C4-2B (cell line): Measurements from ENCODE around the gene SNED1.
"Not testable (repeated sequence)": the region's sequence is repeated elsewhere in the genome, so short reads cannot be mapped to it uniquely, and the experiment has no call there.

Experiments
- H3K27ac ChIP-seq: fragments of 450-650 bp; 2 replicates; pipeline ENCODE4 v1.5.1; 2017
- ZFX ChIP-seq: fragments of 450-650 bp; IDR thresholded peaks from 2 replicates; pipeline ENCODE4 v1.6.1; 2017
- TF ChIP-seq, protein P1 (sequence below): fragments of 450-650 bp; conservative IDR thresholded peaks from 2 replicates; pipeline ENCODE4 v1.5.1; 2017; ENCODE audit warnings: mild to moderate bottlenecking

The SNED1 gene

DNA sequence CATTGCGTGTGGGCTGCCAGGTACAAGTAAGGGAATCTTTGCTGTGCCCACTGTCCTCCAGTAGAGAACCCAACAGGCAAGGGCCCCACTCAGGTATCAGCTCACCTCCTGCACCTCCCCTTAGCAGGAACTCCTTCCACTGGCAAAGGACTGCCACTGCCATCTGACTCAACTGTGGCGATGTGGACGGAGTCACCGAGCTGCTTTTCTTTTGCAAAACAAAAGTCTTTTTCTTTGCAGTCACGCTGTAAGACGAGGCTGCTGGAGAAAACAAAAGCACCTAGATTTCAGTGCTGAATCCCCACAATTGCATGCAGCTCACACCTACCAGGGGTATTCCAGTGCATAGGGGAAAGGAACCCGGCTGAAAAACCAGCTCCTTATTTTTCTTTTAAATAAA, 95.8 kb downstream of the SNED1 start:
- peak overlapping the region; percentile 97 for H3K27ac ChIP-seq
- TF ChIP-seq, protein P1, sequence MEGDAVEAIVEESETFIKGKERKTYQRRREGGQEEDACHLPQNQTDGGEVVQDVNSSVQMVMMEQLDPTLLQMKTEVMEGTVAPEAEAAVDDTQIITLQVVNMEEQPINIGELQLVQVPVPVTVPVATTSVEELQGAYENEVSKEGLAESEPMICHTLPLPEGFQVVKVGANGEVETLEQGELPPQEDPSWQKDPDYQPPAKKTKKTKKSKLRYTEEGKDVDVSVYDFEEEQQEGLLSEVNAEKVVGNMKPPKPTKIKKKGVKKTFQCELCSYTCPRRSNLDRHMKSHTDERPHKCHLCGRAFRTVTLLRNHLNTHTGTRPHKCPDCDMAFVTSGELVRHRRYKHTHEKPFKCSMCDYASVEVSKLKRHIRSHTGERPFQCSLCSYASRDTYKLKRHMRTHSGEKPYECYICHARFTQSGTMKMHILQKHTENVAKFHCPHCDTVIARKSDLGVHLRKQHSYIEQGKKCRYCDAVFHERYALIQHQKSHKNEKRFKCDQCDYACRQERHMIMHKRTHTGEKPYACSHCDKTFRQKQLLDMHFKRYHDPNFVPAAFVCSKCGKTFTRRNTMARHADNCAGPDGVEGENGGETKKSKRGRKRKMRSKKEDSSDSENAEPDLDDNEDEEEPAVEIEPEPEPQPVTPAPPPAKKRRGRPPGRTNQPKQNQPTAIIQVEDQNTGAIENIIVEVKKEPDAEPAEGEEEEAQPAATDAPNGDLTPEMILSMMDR = no peak
- TF ChIP-seq ZFX = no peak

DNA sequence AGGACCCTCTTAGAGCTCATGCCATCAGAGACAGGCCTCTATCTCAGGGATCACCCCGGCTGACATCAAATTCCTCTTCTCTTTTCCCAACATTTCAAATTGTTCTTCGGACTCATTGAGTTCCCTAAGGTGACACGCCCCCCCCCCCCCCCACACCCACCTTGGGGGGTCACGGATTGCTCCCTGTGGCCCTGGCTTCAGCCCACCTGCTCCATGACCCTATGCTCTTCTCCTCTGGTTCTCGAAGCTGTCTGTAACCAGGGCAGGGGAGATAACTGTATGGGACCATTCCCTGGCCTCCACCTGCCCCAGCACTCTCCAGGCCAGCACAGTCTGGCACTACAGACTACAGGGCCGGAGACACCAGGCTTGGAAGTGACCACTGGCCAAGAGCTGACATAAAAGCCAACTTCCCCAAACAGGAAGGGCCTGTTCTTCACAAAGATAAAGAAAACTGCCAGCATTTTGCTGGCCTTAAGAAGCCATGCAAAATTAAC, 96.6 kb downstream of the SNED1 start:
- TF ChIP-seq, protein P1 = no peak
- TF ChIP-seq ZFX = no peak
- peak overlapping the region; percentile 97 for H3K27ac ChIP-seq

DNA sequence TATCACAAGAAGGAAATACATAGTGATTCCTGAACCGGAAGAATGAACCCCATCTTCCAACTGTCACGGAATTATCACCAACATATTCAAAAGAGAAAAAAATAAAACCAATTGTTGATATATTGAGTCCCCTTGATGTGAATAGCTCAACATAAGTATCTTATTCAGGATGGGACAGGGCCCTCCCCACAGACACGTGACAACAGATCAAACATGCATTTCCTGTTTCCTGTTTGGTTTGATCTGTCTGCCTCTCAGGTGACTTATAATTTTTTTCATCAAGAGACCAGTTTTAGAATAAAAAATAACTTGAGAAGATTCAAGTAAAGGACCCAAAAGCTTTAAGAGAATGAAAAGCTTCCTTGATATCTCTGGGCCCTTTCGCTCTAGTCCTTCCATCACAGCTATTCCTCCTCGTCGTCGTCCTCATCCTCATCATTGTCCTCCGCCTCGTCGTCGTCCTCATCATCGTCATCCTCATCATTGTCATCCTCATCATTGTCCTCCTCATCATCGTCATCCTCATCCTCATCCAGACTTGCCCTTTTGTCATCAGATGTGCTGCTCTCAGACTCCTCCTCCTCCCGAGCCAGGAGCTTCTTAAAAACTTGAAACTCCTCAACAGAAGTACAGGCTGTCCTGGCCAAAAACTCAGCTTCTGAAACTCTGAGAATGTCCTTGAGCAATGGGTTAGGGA, 97.3 kb downstream of the SNED1 start:
- H3K27ac ChIP-seq = peak overlapping the region; percentile 97
- no peak for TF ChIP-seq ZFX
- TF ChIP-seq, protein P1 = no peak

DNA sequence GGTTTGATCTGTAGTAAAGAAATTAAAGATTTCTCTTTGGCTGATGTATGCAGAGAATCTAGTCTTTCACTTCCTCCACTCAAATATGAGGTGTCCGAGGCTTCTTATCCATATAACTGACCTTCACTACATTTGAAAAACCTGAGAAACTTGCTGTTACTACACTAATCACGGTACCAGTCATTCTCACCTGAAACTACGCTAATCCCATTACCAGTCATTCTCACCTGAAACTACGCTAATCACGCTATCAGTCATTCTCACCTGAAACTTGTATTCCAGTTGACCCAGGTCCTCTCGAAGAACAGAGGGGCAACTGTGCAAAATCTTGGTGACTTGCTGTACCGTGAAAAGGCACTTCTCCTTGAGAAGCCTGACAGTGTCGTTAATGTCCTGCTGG, 98.6 kb downstream of the SNED1 start:
- TF ChIP-seq, protein P1 = no peak
- no peak for TF ChIP-seq ZFX
- H3K27ac ChIP-seq = no peak overlapping the region

DNA sequence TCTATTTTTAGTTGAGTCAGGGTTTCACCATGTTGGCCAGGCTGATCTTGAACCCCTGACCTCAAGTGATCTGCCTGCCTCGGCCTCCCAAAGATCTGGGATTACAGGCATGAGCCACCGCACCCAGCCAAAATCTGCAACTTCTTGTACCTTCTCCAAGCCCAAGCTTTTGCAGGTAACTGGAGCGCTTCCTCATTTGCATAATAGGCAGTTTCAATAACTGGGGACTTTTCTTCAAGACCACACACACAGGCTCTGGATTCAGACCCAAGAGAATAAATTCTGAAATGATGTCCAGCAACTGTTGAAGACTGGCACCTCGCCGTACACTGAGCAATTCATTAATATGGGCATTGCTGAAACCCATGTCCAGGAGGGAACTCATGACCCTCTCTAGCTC, 100.8 kb downstream of the SNED1 start:
- peak overlapping the region; percentile 18; the same call in 1 of the 2 replicates for H3K27ac ChIP-seq
- no peak for TF ChIP-seq ZFX
- TF ChIP-seq, protein P1 = no peak

DNA sequence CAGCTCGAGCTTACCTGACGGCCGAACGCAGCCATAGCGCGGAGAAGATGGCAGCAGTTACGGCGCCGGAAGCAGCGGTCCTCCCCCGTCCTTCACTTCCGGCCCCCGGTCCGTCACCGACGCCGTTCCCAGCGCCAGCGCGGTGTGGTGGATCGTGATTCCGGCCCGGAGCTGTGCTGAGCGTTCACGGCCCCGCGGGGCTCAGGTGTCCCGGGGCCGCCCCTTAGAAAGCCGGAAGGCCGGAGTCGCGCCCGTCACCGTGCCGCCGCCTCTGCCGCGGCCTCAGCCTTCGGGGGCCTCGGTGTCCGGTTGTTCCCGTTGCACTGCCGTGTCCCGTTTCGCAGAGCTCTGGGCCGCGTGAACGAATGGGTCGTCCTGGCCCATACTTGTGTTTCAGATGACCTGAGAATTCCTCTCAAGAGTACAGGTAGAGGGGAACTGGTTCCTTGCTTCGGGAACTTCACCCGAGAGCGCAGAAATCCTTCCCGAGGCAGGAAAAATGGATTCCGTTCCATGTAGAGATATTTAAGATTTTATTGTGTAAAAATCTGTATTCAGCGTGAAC, 103.9 kb downstream of the SNED1 start, which contains the start of gene MTERF4:
TSS of gene MTERF4 (minus strand) at position 49 of the 565 bp plus-strand sequence. CDS start at position 35, 14 bp downstream.
- H3K27ac ChIP-seq = peak within 1 kb of the TSS; percentile 92
- TF ChIP-seq, protein P1 = no peak
- peak; percentile 73 for TF ChIP-seq ZFX

DNA sequence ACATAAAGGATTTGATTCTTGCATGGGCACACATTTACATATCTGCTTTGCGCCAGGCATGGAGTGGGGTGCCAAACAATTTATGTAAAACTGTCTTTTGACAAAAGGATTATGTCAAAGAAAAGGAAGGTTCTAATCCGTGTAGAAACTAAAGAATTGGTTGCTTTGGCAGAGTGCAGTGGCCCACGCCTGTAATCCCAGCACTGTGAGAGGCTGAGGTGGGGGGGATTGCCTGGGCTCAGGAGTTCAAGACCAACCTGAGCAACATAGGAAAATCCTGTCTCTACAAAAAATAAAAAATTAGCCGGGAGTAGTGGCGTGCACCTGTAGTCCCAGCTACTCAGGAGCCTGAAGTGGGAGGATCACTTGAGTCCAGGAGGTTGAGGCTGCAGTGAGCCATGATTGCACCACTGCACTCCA, 104.8 kb downstream of the SNED1 start:
- TF ChIP-seq, protein P1 = no peak
- no peak for TF ChIP-seq ZFX
- peak overlapping the region; percentile 92 for H3K27ac ChIP-seq

DNA sequence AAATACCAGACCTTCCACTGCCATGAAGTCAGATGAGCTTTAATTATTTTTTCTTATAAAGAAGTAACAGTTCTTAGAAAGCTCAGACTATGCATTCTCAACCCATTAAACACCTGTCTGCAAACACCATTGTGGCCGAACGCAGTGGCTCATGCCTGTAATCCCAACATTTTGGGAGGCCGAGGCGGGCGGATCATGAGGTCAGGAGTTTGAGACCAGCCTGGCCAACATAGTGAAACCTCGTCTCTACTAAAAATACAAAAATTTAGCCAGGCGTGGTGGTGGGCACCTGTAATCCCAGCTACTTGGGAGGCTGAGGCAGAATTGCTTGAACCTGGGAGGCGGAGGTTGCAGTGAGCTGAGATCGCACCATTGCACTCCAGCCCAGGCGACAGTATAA, 106.2 kb downstream of the SNED1 start:
- H3K27ac ChIP-seq = not testable (repeated sequence)
